Measurements from ENCODE around the gene COL4A2.

The COL4A2 gene

DNA sequence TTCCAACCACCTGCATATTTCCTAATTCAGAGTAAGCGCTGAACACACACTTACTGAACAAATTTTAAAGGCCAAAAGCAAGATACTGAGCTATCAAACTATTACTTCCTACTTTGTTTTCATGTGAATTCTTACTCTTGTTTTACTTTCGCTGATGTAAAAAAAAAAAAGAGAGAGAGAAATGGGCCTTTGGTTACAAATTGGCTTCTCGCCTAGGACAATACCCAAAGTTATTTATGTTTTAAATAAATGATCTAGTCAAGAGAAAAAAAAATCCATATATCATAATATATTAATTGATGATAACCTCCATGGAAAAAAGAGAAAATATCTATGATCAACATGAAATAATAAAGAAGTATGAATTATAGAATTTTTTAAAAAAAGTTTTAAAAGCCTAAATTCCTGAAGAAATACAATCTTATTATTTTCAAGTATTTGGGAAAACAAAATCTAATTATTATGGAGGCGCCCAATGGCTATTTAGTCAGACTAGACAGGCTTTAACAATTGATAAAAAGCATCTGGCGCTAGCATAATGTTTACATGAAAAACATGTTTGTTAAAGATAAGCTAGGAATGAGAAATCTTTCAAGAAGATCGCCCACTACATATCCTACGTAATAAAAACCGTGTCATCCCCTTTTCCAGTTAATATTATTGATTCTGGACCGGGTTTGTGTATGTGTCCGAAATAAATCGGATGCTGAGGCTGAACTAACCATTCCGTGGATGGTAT, 9.1 kb upstream of the COL4A2 start:
- TF ChIP-seq, protein P1, sequence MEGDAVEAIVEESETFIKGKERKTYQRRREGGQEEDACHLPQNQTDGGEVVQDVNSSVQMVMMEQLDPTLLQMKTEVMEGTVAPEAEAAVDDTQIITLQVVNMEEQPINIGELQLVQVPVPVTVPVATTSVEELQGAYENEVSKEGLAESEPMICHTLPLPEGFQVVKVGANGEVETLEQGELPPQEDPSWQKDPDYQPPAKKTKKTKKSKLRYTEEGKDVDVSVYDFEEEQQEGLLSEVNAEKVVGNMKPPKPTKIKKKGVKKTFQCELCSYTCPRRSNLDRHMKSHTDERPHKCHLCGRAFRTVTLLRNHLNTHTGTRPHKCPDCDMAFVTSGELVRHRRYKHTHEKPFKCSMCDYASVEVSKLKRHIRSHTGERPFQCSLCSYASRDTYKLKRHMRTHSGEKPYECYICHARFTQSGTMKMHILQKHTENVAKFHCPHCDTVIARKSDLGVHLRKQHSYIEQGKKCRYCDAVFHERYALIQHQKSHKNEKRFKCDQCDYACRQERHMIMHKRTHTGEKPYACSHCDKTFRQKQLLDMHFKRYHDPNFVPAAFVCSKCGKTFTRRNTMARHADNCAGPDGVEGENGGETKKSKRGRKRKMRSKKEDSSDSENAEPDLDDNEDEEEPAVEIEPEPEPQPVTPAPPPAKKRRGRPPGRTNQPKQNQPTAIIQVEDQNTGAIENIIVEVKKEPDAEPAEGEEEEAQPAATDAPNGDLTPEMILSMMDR (IDR thresholded peaks at IDR 0.05): no peak
- no peaks in the 10 kb centered on the region for H3K36me3 ChIP-seq
- H3K27me3 ChIP-seq: peaks cover 76% of the 10 kb centered on the region
- no peaks in the 10 kb centered on the region for H3K9me3 ChIP-seq
- no peak overlapping the region for H3K4me3 ChIP-seq (ENCODE audit: low read depth in 1 of 2, low read length in 1 of 2)
- H3K4me1 ChIP-seq (ENCODE audit: control insufficient read depth in 1 of 2, insufficient read depth in 1 of 2, low read depth in 1 of 2, low read length in 1 of 2): no peaks in the 10 kb centered on the region
- H3K27ac ChIP-seq: no peak overlapping the region

DNA sequence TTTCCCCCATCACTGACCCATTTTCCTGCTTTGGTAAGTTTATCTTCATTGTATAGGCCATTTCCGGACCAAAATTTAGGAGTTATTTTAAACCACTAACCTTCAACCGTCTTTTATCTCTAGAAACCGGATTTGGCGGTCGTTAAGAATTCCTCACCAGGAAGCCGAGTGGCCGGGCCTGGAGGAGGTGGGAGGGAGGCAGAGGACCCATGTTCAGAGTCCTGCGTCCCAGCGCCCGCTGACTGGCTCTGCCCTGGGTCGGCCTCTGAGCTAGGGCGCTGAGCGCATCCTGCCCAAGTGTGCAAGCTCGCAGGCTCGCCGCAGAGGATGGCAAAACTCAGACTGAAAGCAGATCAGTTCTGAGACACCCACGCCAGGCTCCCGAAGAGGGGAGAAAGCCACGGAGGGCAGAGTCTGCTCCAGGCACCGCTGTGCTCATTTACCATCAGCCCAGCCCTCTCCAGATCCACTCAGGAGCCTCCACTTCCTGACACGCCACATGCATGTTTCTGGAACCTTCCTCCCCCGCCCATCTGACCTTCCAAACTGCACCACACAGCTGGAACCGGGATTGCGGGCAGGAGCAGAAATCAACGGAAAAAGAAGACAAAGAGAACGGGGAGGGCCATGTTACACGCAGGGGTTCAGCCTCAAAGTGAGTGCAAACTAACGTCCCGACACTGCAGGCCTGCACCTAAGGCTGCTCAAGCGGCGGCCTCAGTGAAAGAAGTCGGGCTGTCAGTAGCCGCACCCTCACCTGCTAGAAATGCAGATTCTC, 8.4 kb upstream of the COL4A2 start:
- H3K36me3 ChIP-seq: no peaks in the 10 kb centered on the region
- no peaks in the 10 kb centered on the region for H3K4me1 ChIP-seq (ENCODE audit: control insufficient read depth in 1 of 2, insufficient read depth in 1 of 2, low read depth in 1 of 2, low read length in 1 of 2)
- no peak overlapping the region for H3K27ac ChIP-seq
- no peak overlapping the region for H3K4me3 ChIP-seq (ENCODE audit: low read depth in 1 of 2, low read length in 1 of 2)
- H3K9me3 ChIP-seq: no peaks in the 10 kb centered on the region
- TF ChIP-seq, protein P1 (IDR thresholded peaks at IDR 0.05): no peak
- peaks cover 83% of the 10 kb centered on the region for H3K27me3 ChIP-seq

DNA sequence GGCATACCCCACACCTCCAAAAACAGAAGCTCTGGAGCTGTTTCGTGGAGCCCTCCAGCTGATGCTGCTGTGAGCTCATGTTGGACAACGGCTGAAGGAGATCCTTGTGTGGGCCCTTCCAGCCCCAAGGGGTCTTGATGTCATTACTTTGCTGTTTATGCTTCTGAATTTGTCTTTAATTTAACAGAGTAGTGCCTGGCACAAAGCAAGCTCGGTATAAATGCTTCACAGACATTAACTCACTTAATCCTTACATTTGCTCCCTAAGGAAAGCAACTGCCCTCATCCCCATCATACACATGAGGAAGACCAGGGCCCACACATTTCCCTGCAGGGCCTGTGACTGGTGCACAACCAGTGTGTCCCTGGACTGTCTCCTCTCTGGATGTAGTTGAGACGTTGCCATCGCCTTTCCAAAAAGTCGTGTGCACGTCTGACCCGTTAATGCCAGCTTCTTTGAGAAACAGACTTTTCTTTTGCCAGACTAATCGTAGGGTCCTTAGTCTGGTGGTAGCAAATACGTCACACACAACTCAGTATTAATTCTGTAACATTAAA, 7.7 kb upstream of the COL4A2 start:
- TF ChIP-seq, protein P1 (IDR thresholded peaks at IDR 0.05): no peak
- Histone ChIP-seq H3K27ac (no peak overlapping the region), H3K27me3 (peaks cover 90% of the 10 kb centered on the region)

DNA sequence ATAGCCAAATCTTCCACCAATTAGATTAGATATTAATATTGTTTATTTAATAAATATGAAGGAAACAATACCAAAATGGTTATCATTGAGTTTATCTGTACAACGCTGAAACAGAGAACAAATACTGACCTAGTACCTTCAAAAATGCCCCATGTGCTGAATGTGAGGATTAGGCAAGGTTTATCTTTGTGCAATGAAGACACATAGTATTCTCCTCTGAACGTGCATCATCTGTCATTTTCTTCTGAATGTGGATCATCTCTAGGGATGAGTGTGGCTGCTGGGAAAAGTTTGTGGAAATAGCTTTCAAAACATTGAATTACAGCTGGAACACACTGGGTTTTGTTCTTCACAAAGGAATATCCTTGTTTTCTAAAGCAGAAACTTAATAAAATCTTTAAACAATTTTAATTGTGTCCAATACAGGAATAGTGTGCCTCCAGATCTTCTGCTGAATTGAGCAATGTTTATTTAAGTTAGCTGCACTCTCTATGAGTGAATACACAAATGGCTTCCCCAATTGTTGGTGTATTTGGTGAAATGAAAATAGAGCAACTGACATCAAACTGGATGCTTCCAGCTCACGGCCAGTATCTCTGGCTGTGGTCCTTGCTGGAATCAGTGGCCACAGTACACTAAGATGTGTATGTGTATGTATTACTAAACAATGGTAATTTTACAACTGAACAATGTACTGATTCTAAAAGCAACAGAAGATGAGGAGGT, 6.8 kb upstream of the COL4A2 start:
- Histone ChIP-seq H3K36me3 (no peaks in the 10 kb centered on the region), H3K9me3 (no peaks in the 10 kb centered on the region), H3K4me1 (ENCODE audit: control insufficient read depth in 1 of 2, insufficient read depth in 1 of 2, low read depth in 1 of 2, low read length in 1 of 2) (no peaks in the 10 kb centered on the region), H3K4me3 (ENCODE audit: low read depth in 1 of 2, low read length in 1 of 2) (no peak overlapping the region), H3K27me3 (peaks cover 99% of the 10 kb centered on the region), H3K27ac (no peak overlapping the region)
- TF ChIP-seq, protein P1 (IDR thresholded peaks at IDR 0.05): no peak

More for the DNA sequence above, 7.7 kb upstream of the COL4A2 start:
- no peaks in the 10 kb centered on the region for H3K36me3 ChIP-seq
- no peaks in the 10 kb centered on the region for H3K4me1 ChIP-seq (ENCODE audit: control insufficient read depth in 1 of 2, insufficient read depth in 1 of 2, low read depth in 1 of 2, low read length in 1 of 2)
- H3K4me3 ChIP-seq (ENCODE audit: low read depth in 1 of 2, low read length in 1 of 2): no peak overlapping the region
- H3K9me3 ChIP-seq: no peaks in the 10 kb centered on the region

DNA sequence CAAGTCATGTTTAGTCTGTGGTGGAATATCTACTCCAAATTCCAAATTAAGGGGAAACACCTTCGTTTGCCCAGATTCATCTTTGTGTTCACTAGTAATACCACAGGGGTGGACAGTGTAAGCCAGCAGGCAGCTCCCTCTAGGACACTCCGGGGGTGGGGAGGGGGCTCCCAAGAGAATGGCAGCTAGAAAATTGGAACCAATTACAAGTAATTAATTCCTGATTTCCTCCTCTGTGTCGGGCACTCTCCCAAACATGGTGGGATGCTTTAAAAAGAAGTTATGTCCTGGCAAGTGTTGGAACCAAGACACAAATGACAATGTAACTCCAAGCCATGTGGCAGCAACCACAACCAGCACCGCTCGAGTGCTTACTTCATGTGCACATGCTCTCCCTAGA, 6.0 kb upstream of the COL4A2 start:
- H3K27me3 ChIP-seq: peaks cover 100% of the 10 kb centered on the region
- no peak overlapping the region for H3K27ac ChIP-seq
- TF ChIP-seq, protein P1 (IDR thresholded peaks at IDR 0.05): no peak

More for the DNA sequence above, 6.0 kb upstream of the COL4A2 start:
- Histone ChIP-seq H3K36me3 (no peaks in the 10 kb centered on the region), H3K4me3 (ENCODE audit: low read depth in 1 of 2, low read length in 1 of 2) (no peak overlapping the region), H3K9me3 (no peaks in the 10 kb centered on the region), H3K4me1 (ENCODE audit: control insufficient read depth in 1 of 2, insufficient read depth in 1 of 2, low read depth in 1 of 2, low read length in 1 of 2) (no peaks in the 10 kb centered on the region)

All from neutrophil (primary cell).